Type B pancreatic cell (in vitro differentiated cells): ENCODE measurements around the gene RASAL2. TPM values are rescaled to one million over a fixed set of nuclear protein-coding genes. Genes with fewer than 3 reads are reported as not detected.
"Not testable (repeated sequence)": the region's sequence is repeated elsewhere in the genome, so short reads cannot be mapped to it uniquely, and the experiment has no call there.

Source experiments
- DNase-seq: peaks from one replicate; pipeline ENCODE4 v3.0.0; 2021; ENCODE audit warnings: mixed read lengths; ENCODE audit not compliant: unreplicated experiment; ENCODE audit errors: extremely low spot score
- H3K27ac Mint-ChIP-seq: 2 replicates; pipeline ENCODE4 v1.8.0; 2021; ENCODE audit warnings: mild to moderate bottlenecking, mixed read lengths
- H3K27me3 Mint-ChIP-seq: 2 replicates; pipeline ENCODE4 v1.8.0; 2021; ENCODE audit warnings: mixed read lengths
- H3K36me3 Mint-ChIP-seq: 2 replicates; pipeline ENCODE4 v1.8.0; 2021; ENCODE audit warnings: mixed read lengths
- H3K4me1 Mint-ChIP-seq: one replicate; pipeline ENCODE4 v1.8.0; 2021; ENCODE audit warnings: mixed read lengths; ENCODE audit not compliant: unreplicated experiment
- H3K4me3 Mint-ChIP-seq: 2 replicates; pipeline ENCODE4 v1.8.0; 2021; ENCODE audit warnings: mild to moderate bottlenecking, mixed read lengths
- H3K9me3 Mint-ChIP-seq: 2 replicates; pipeline ENCODE4 v1.8.0; 2021; ENCODE audit warnings: mixed read lengths
- CTCF ChIP-seq: fragments of 200-600 bp; sonication (generic); conservative IDR thresholded peaks from 2 replicates; pipeline ENCODE4 v1.5.0; 2021; ENCODE audit warnings: antibody characterized with exemption, mild to moderate bottlenecking
- total RNA-seq: library from RNA; stranded (reverse); gene quantifications from 2 replicates; pipeline ENCODE4 v1.2.1, GENCODE V29; 2021; ENCODE audit warnings: low replicate concordance

RASAL2 gene
- total RNA-seq, 1 donor from 2014 or later = 21.8 TPM

- H3K4me3 Mint-ChIP-seq = no peak overlapping the region
- no peak for DNase-seq
- no peak for TF ChIP-seq CTCF
- no peaks in the 10 kb centered on the region for H3K9me3 Mint-ChIP-seq
- H3K27me3 Mint-ChIP-seq = no peaks in the 10 kb centered on the region
- no peaks in the 10 kb centered on the region for H3K36me3 Mint-ChIP-seq
- H3K4me1 Mint-ChIP-seq = no peaks in the 10 kb centered on the region
- peak overlapping the region; percentile 66 for H3K27ac Mint-ChIP-seq
These were observed 145.0 kb downstream of the RASAL2 start for GRCh38 chr1:178238722-178239510.

- Mint-ChIP-seq H3K36me3 (peaks cover 2% of the 10 kb centered on the region), H3K9me3 (no peaks in the 10 kb centered on the region), H3K4me1 (no peaks in the 10 kb centered on the region), H3K4me3 (no peak overlapping the region), H3K27me3 (no peaks in the 10 kb centered on the region), H3K27ac (no peak overlapping the region)
- no peak for TF ChIP-seq CTCF
- DNase-seq = no peak
These were observed 147.2 kb downstream of the RASAL2 start for GRCh38 chr1:178241057-178241456.

GRCh38 chr1:178241837-178242236, 147.9 kb downstream of the RASAL2 start:
- no peak overlapping the region for H3K4me3 Mint-ChIP-seq
- H3K4me1 Mint-ChIP-seq = no peaks in the 10 kb centered on the region
- peak; percentile 61 for TF ChIP-seq CTCF
- peaks cover 6% of the 10 kb centered on the region for H3K36me3 Mint-ChIP-seq
- no peaks in the 10 kb centered on the region for H3K27me3 Mint-ChIP-seq
- no peaks in the 10 kb centered on the region for H3K9me3 Mint-ChIP-seq
- DNase-seq = no peak
- no peak overlapping the region for H3K27ac Mint-ChIP-seq

GRCh38 chr1:178243119-178243518, 149.2 kb downstream of the RASAL2 start:
- Mint-ChIP-seq H3K27me3 (no peaks in the 10 kb centered on the region), H3K4me1 (no peaks in the 10 kb centered on the region), H3K27ac (no peak overlapping the region), H3K36me3 (peaks cover 16% of the 10 kb centered on the region), H3K4me3 (no peak overlapping the region), H3K9me3 (peaks cover 10% of the 10 kb centered on the region)
- TF ChIP-seq CTCF = no peak
- DNase-seq = no peak

GRCh38 chr1:178243890-178244289, 150.0 kb downstream of the RASAL2 start:
- no peak for DNase-seq
- H3K4me3 Mint-ChIP-seq = no peak overlapping the region
- TF ChIP-seq CTCF = no peak
- peaks cover 14% of the 10 kb centered on the region for H3K9me3 Mint-ChIP-seq
- no peaks in the 10 kb centered on the region for H3K4me1 Mint-ChIP-seq
- H3K36me3 Mint-ChIP-seq = peaks cover 21% of the 10 kb centered on the region
- H3K27me3 Mint-ChIP-seq = no peaks in the 10 kb centered on the region
- no peak overlapping the region for H3K27ac Mint-ChIP-seq

GRCh38 chr1:178248284-178248683, 154.4 kb downstream of the RASAL2 start:
- DNase-seq, H3K27me3 Mint-ChIP-seq, H3K4me1 Mint-ChIP-seq, H3K27ac Mint-ChIP-seq, H3K4me3 Mint-ChIP-seq: not testable (repeated sequence)
- peaks cover 19% of the 10 kb centered on the region for H3K9me3 Mint-ChIP-seq
- H3K36me3 Mint-ChIP-seq = peaks cover 28% of the 10 kb centered on the region

- H3K36me3 Mint-ChIP-seq = peaks cover 15% of the 10 kb centered on the region
- H3K4me3 Mint-ChIP-seq, H3K9me3 Mint-ChIP-seq, H3K27me3 Mint-ChIP-seq, DNase-seq, H3K4me1 Mint-ChIP-seq, H3K27ac Mint-ChIP-seq: not testable (repeated sequence)
These were observed 159.7 kb downstream of the RASAL2 start for GRCh38 chr1:178253581-178253980.
